Stomach (tissue), 9 donors: ENCODE measurements around the gene IDI2. TPM values are rescaled to one million over a fixed set of nuclear protein-coding genes. Genes with fewer than 3 reads are reported as not detected.

ENCODE experiments used
- DNase-seq, 2 donors: peaks; one replicate each; pipeline versions ENCODE4 v3.0.0 to v3.0.0-alpha.2; 2013 to 2019
- H3K27ac ChIP-seq, 5 donors: fragments of 200-600 bp in 4 of 5; sonication (generic) in 4 of 5; one replicate each; pipeline ENCODE4 v1.5.1; 2013 to 2019; ENCODE audit warnings: mild to moderate bottlenecking in 1 of 5, moderate library complexity in 1 of 5
- H3K27me3 ChIP-seq, 3 donors: fragments of 200-600 bp; sonication (generic); one replicate each; pipeline ENCODE4 v1.5.1; 2017 to 2019; ENCODE audit warnings: mixed run types in 1 of 3
- H3K36me3 ChIP-seq, 4 donors: fragments of 200-600 bp; sonication (generic); 1 replicate in 3 of 4; 2 replicates in 1 of 4; pipeline ENCODE4 v1.5.1; 2016 to 2019
- H3K4me1 ChIP-seq, 4 donors: fragments of 200-600 bp; sonication (generic); one replicate each; pipeline ENCODE4 v1.5.1; 2016 to 2019
- H3K4me3 ChIP-seq, 4 donors: fragments of 200-600 bp; sonication (generic) in 3 of 4; one replicate each; pipeline ENCODE4 v1.5.1; 2016 to 2019; ENCODE audit warnings: mild to moderate bottlenecking in 1 of 4
- H3K9me3 ChIP-seq, 4 donors: fragments of 200-600 bp; sonication (generic); one replicate each; pipeline ENCODE4 v1.5.1; 2016 to 2019
- CTCF ChIP-seq, 7 experiments: fragments of 450-650 bp in 4 of 7; fragments of 200-600 bp in 3 of 7; sonication (generic) in 3 of 7; IDR thresholded peaks; one replicate each; pipeline ENCODE4 v1.5.1; 2016 to 2019; ENCODE audit warnings: antibody characterized with exemption in 7 of 7, control low read depth in 2 of 7, mild to moderate bottlenecking in 1 of 7
- EP300 ChIP-seq: sonication (generic); formaldehyde crosslinking; IDR thresholded peaks from one replicate; pipeline ENCODE4 v1.6.1; 2017; ENCODE audit warnings: antibody characterized with exemption
- POLR2A ChIP-seq, 4 donors: fragments of 450-650 bp; IDR thresholded peaks; one replicate each; pipeline ENCODE4 v1.6.1; 2016; ENCODE audit warnings: antibody characterized with exemption in 4 of 4, control low read depth in 2 of 4, mild to moderate bottlenecking in 1 of 4, moderate library complexity in 1 of 4
- POLR2AphosphoS5 ChIP-seq, 3 donors: sonication (generic); formaldehyde crosslinking; IDR thresholded peaks; one replicate each; pipeline ENCODE4 v1.6.1; 2016; ENCODE audit warnings: antibody characterized with exemption in 3 of 3
- WGBS, 5 donors: extraction: QIAGEN DNeasy Blood & Tissue Kit in 3 of 5; methylation state at CpG; one replicate each; pipeline versions ENCODE4 v1.1.5 to v1.1.7; 2013 to 2018; 5-methylcytosine and 5-hydroxymethylcytosine counted together
- intact Hi-C: fragments of 100-400 bp; cut with DNase I; formaldehyde crosslinking; loops from one replicate; pipeline ENCODE4 v1.15.1; 2023; ENCODE audit warnings: low total_unique reads
- polyA plus RNA-seq, 3 donors: library from polyadenylated mRNA; stranded (reverse); fragments of 200-250 nt; gene quantifications; one replicate each; pipeline ENCODE4 v1.2.3, GENCODE V29; 2013
- total RNA-seq, 5 donors: library from RNA; depleted of rRNA; stranded (reverse); fragments of >200 nt; gene quantifications; one replicate each; pipeline versions ENCODE4 v1.1.0 to v1.2.3, GENCODE V29; 2014 to 2016
- donor health status: healthy with polysubstance abuse.
- donor health status: Bipolar disorder and iron deficiency.
- donor health status: healthy.

IDI2 gene
- total and polyA plus RNA-seq, 8 donors, result 2.9 TPM; not detected in 7

GRCh38 chr10:1045415-1045814 is 19.8 kb upstream of the IDI2 start:
- Histone ChIP-seq H3K4me1 (peaks cover 11 to 46% (median 29%) of the 10 kb centered on the region in 4 donors), H3K36me3 (peaks cover 11 to 35% (median 34%) of the 10 kb centered on the region in 4 donors), H3K9me3 (no peaks in the 10 kb centered on the region), H3K27me3 (no peaks in the 10 kb centered on the region), H3K27ac (peak overlapping the region in 3 of 5 donors; percentile 55 to 89 (median 78)), H3K4me3 (no peak overlapping the region)
- TF ChIP-seq POLR2AphosphoS5 (IDR thresholded peaks at IDR 0.05), result no peak
- TF ChIP-seq CTCF (IDR thresholded peaks at IDR 0.05), result no peak
- no peak for TF ChIP-seq EP300
- intact Hi-C loops, result loop anchor here (10.0 kb wide), 1 partner anchor 51 kb away; no protein-coding TSS in a partner anchor
- WGBS, 5 donors, result 62 to 89% (median 75%) methylated on average over 6 of the region's 6 CpGs
- DNase-seq, result no peak

- DNase-seq, result no peak
- Histone ChIP-seq H3K4me3 (no peak overlapping the region), H3K27me3 (no peaks in the 10 kb centered on the region), H3K36me3 (peaks cover 16 to 40% (median 39%) of the 10 kb centered on the region in 4 donors), H3K27ac (peak overlapping the region in 4 of 5 donors; percentile 55 to 89 (median 80)), H3K9me3 (no peaks in the 10 kb centered on the region), H3K4me1 (peaks cover 7 to 41% (median 25%) of the 10 kb centered on the region in 4 donors)
- 42 to 56% (median 50%) methylated on average over 4 of the region's 4 CpGs for WGBS, 5 donors
- intact Hi-C loops, result loop anchor here (10.0 kb wide), 1 partner anchor 50 kb away; no protein-coding TSS in a partner anchor
- no peak for TF ChIP-seq POLR2A (IDR thresholded peaks at IDR 0.05)
- TF ChIP-seq POLR2AphosphoS5 (IDR thresholded peaks at IDR 0.05), result no peak
- no peak for TF ChIP-seq EP300
- TF ChIP-seq CTCF (IDR thresholded peaks at IDR 0.05), result no peak
Measured at GRCh38 chr10:1044964-1045363, 19.3 kb upstream of the IDI2 start.

- Histone ChIP-seq H3K27me3 (no peaks in the 10 kb centered on the region), H3K36me3 (peaks cover 16 to 48% (median 46%) of the 10 kb centered on the region in 4 donors), H3K27ac (peak overlapping the region; percentile 55 to 89 (median 78)), H3K9me3 (no peaks in the 10 kb centered on the region), H3K4me3 (peak overlapping the region in 1 of 4 donors; percentile 14), H3K4me1 (peaks cover 7 to 37% (median 21%) of the 10 kb centered on the region in 4 donors)
- no peak for DNase-seq
- no peak for TF ChIP-seq POLR2AphosphoS5 (IDR thresholded peaks at IDR 0.05)
- no peak for TF ChIP-seq POLR2A (IDR thresholded peaks at IDR 0.05)
- intact Hi-C loops, result loop anchor here (10.0 kb wide), 1 partner anchor 49 kb away; no protein-coding TSS in a partner anchor
- WGBS, 5 donors, result 47 to 66% (median 57%) methylated on average over 4 of the region's 4 CpGs
Measured at GRCh38 chr10:1044146-1044545, 18.5 kb upstream of the IDI2 start.

GRCh38 chr10:1043532-1043995 is 17.9 kb upstream of the IDI2 start:
- no peaks in the 10 kb centered on the region for H3K9me3 ChIP-seq
- WGBS, 5 donors, result 61 to 73% (median 68%) methylated on average over 12 of the region's 12 CpGs
- intact Hi-C loops, result loop anchor here (10.0 kb wide), 1 partner anchor 49 kb away; no protein-coding TSS in a partner anchor
- peak overlapping the region in 1 of 4 donors; percentile 14 for H3K4me3 ChIP-seq
- peak overlapping the region; percentile 33 to 89 (median 78) for H3K27ac ChIP-seq
- no peaks in the 10 kb centered on the region for H3K27me3 ChIP-seq
- peaks cover 16 to 52% (median 51%) of the 10 kb centered on the region in 4 donors for H3K36me3 ChIP-seq
- peak in 1 of 2 donors; percentile 38 for DNase-seq
- TF ChIP-seq EP300, result no peak
- TF ChIP-seq CTCF (IDR thresholded peaks at IDR 0.05), result no peak
- TF ChIP-seq POLR2A (IDR thresholded peaks at IDR 0.05), result no peak
- peak in 2 of 3 donors; percentile 40 to 69 for TF ChIP-seq POLR2AphosphoS5 (IDR thresholded peaks at IDR 0.05)
- peaks cover 7 to 37% (median 21%) of the 10 kb centered on the region in 4 donors for H3K4me1 ChIP-seq

GRCh38 chr10:1041514-1041913 is 15.9 kb upstream of the IDI2 start:
- 91 to 96% (median 94%) methylated on average over 9 of the region's 9 CpGs for WGBS, 5 donors
- Histone ChIP-seq H3K4me3 (no peak overlapping the region), H3K9me3 (no peaks in the 10 kb centered on the region), H3K27ac (no peak overlapping the region), H3K36me3 (peaks cover 16 to 72% (median 65%) of the 10 kb centered on the region in 4 donors), H3K4me1 (peaks cover 0 to 30% (median 15%) of the 10 kb centered on the region in 4 donors), H3K27me3 (no peaks in the 10 kb centered on the region)
- no peak for DNase-seq
- intact Hi-C loops, result loop anchor here (10.0 kb wide), 1 partner anchor 47 kb away; no protein-coding TSS in a partner anchor
- TF ChIP-seq EP300, result no peak
- no peak for TF ChIP-seq CTCF (IDR thresholded peaks at IDR 0.05)
- TF ChIP-seq POLR2A (IDR thresholded peaks at IDR 0.05), result no peak
- TF ChIP-seq POLR2AphosphoS5 (IDR thresholded peaks at IDR 0.05), result no peak
